Measurements from ENCODE around the gene OPRL1.

- TF ChIP-seq CTCF (IDR thresholded peaks at IDR 0.05) (no peak), RAD21 (IDR thresholded peaks at IDR 0.05; ENCODE audit: low read length) (no peak), TCF12 (IDR thresholded peaks at IDR 0.05) (no peak), SMC3 (IDR thresholded peaks at IDR 0.05; ENCODE audit: low read depth, low read length) (no peak), CHD2 (IDR thresholded peaks at IDR 0.05; ENCODE audit: low read length, partially characterized antibody) (no peak), USF2 (IDR thresholded peaks at IDR 0.05; ENCODE audit: borderline replicate concordance, low read depth, low read length) (no peak), MAX (IDR thresholded peaks at IDR 0.05; ENCODE audit: low read depth) (no peak), TAF1 (IDR thresholded peaks at IDR 0.05; ENCODE audit: borderline replicate concordance, low read depth, low read length) (no peak), MXI1 (IDR thresholded peaks at IDR 0.05; ENCODE audit: low read depth, low read length) (no peak), POLR2AphosphoS5 (IDR thresholded peaks at IDR 0.05; ENCODE audit: low read depth, low read length) (no peak)
- TF ChIP-seq, protein P1, sequence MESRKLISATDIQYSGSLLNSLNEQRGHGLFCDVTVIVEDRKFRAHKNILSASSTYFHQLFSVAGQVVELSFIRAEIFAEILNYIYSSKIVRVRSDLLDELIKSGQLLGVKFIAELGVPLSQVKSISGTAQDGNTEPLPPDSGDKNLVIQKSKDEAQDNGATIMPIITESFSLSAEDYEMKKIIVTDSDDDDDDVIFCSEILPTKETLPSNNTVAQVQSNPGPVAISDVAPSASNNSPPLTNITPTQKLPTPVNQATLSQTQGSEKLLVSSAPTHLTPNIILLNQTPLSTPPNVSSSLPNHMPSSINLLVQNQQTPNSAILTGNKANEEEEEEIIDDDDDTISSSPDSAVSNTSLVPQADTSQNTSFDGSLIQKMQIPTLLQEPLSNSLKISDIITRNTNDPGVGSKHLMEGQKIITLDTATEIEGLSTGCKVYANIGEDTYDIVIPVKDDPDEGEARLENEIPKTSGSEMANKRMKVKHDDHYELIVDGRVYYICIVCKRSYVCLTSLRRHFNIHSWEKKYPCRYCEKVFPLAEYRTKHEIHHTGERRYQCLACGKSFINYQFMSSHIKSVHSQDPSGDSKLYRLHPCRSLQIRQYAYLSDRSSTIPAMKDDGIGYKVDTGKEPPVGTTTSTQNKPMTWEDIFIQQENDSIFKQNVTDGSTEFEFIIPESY (IDR thresholded peaks at IDR 0.05; ENCODE audit: borderline replicate concordance, low read depth): no peak
- TF ChIP-seq, protein P2, sequence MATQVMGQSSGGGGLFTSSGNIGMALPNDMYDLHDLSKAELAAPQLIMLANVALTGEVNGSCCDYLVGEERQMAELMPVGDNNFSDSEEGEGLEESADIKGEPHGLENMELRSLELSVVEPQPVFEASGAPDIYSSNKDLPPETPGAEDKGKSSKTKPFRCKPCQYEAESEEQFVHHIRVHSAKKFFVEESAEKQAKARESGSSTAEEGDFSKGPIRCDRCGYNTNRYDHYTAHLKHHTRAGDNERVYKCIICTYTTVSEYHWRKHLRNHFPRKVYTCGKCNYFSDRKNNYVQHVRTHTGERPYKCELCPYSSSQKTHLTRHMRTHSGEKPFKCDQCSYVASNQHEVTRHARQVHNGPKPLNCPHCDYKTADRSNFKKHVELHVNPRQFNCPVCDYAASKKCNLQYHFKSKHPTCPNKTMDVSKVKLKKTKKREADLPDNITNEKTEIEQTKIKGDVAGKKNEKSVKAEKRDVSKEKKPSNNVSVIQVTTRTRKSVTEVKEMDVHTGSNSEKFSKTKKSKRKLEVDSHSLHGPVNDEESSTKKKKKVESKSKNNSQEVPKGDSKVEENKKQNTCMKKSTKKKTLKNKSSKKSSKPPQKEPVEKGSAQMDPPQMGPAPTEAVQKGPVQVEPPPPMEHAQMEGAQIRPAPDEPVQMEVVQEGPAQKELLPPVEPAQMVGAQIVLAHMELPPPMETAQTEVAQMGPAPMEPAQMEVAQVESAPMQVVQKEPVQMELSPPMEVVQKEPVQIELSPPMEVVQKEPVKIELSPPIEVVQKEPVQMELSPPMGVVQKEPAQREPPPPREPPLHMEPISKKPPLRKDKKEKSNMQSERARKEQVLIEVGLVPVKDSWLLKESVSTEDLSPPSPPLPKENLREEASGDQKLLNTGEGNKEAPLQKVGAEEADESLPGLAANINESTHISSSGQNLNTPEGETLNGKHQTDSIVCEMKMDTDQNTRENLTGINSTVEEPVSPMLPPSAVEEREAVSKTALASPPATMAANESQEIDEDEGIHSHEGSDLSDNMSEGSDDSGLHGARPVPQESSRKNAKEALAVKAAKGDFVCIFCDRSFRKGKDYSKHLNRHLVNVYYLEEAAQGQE (IDR thresholded peaks at IDR 0.05; ENCODE audit: low read depth, low read length): no peak
Observed at GRCh38 chr20:64099880-64100565, 20.1 kb downstream of the OPRL1 start.
